ENCODE results near the gene SLC5A6. TPM values are rescaled to one million over a fixed set of nuclear protein-coding genes. Genes with fewer than 3 reads are reported as not detected.

Gene SLC5A6
- total RNA-seq, 1 experiment from 2014 or later = 122 TPM

GRCh38 chr2:27251766-27252165 is 39.7 kb upstream of the SLC5A6 start:
- no peak overlapping the region for H3K27ac Mint-ChIP-seq
- no peak for DNase-seq
- H3K27me3 Mint-ChIP-seq (ENCODE audit: low read depth) = peaks cover 49% of the 10 kb centered on the region
- no peak overlapping the region for H3K23ac ChIP-seq (ENCODE audit: insufficient read length, low read depth, low read length)
- no peak overlapping the region for H3K14ac ChIP-seq (ENCODE audit: insufficient read depth, low read length)
- H3T11ph ChIP-seq (ENCODE audit: low read length) = no peak overlapping the region
- no peaks in the 10 kb centered on the region for H3K9me3 ChIP-seq (ENCODE audit: control insufficient read depth, low read depth, low read length)
- no peak overlapping the region for H2BK15ac ChIP-seq (ENCODE audit: low read depth, low read length)
- H3K27me3 ChIP-seq (ENCODE audit: insufficient read depth, low read length) = no peaks in the 10 kb centered on the region
- no peak overlapping the region for H3K18ac ChIP-seq (ENCODE audit: insufficient read length, low read depth, low read length)
- H2AK5ac ChIP-seq (ENCODE audit: insufficient read length, low read length) = no peak overlapping the region
- peaks cover 13 to 18% of the 10 kb centered on the region in 2 experiments for H3K4me1 Mint-ChIP-seq
- no peaks in the 10 kb centered on the region for H3K36me3 Mint-ChIP-seq (ENCODE audit: insufficient read depth in 1 of 3, low read depth in 3 of 3)
- H3K79me2 ChIP-seq (ENCODE audit: insufficient read depth, low read length) = no peaks in the 10 kb centered on the region
- no peak overlapping the region for H3K9ac ChIP-seq (ENCODE audit: extremely low read depth, insufficient read length, low read length)
- no peak overlapping the region for H3K27ac ChIP-seq (ENCODE audit: insufficient read length, low read depth, low read length)
- no peak overlapping the region for H3K56ac ChIP-seq (ENCODE audit: insufficient read length, low read depth, low read length)
- no peaks in the 10 kb centered on the region for H3K9me3 Mint-ChIP-seq
- no peak overlapping the region for H2BK120ac ChIP-seq (ENCODE audit: low read depth, low read length, poor library complexity, severe bottlenecking)
- no peak overlapping the region for H3K4me2 ChIP-seq (ENCODE audit: insufficient read depth, insufficient read length, low read length)
- no peaks in the 10 kb centered on the region for H3K4me1 ChIP-seq (ENCODE audit: insufficient read depth, low read length)
- no peak overlapping the region for H2BK12ac ChIP-seq (ENCODE audit: insufficient read length, low read depth, low read length)
- WGBS (ENCODE audit: extremely low coverage, insufficient read length, low lambda C conversion rate) = no CpG with 5 or more reads among the region's 13 CpGs
- no peak overlapping the region for H4K91ac ChIP-seq (ENCODE audit: insufficient read length, low read depth, low read length)
- H2BK5ac ChIP-seq (ENCODE audit: insufficient read length, low read length) = no peak overlapping the region
- H3K23me2 ChIP-seq (ENCODE audit: insufficient read length, low read depth, low read length, poor library complexity, severe bottlenecking) = no peaks in the 10 kb centered on the region
- no peak overlapping the region for H4K8ac ChIP-seq (replicated peaks; ENCODE audit: insufficient read length, low read depth, low read length)
- no peak overlapping the region for H3K4ac ChIP-seq (ENCODE audit: low read depth, low read length)
- no peak overlapping the region for H2BK20ac ChIP-seq (ENCODE audit: low read depth, low read length, poor library complexity, severe bottlenecking)
- no peak overlapping the region for H2AFZ ChIP-seq (ENCODE audit: low read length)
- H3K4me3 Mint-ChIP-seq = no peak overlapping the region
- no peaks in the 10 kb centered on the region for H3K79me1 ChIP-seq (ENCODE audit: insufficient read depth, low read depth, low read length, poor library complexity, severe bottlenecking)
- no peak overlapping the region for H4K5ac ChIP-seq (ENCODE audit: insufficient read length, low read depth, low read length)
- H4K20me1 ChIP-seq (ENCODE audit: control insufficient read depth, insufficient read depth, insufficient read length) = no peaks in the 10 kb centered on the region
- TF ChIP-seq CTCF (conservative IDR thresholded peaks at IDR 0.05) = no peak
